HuH-7 (cell line): ENCODE results near the gene CACNA1D.
"Not testable (repeated sequence)": the region's sequence is repeated elsewhere in the genome, so short reads cannot be mapped to it uniquely, and the experiment has no call there.

ENCODE experiments used
- DNase-seq: peaks from one replicate; pipeline ENCODE4 v3.0.0; 2011; ENCODE audit warnings: low spot score

Gene CACNA1D

DNA sequence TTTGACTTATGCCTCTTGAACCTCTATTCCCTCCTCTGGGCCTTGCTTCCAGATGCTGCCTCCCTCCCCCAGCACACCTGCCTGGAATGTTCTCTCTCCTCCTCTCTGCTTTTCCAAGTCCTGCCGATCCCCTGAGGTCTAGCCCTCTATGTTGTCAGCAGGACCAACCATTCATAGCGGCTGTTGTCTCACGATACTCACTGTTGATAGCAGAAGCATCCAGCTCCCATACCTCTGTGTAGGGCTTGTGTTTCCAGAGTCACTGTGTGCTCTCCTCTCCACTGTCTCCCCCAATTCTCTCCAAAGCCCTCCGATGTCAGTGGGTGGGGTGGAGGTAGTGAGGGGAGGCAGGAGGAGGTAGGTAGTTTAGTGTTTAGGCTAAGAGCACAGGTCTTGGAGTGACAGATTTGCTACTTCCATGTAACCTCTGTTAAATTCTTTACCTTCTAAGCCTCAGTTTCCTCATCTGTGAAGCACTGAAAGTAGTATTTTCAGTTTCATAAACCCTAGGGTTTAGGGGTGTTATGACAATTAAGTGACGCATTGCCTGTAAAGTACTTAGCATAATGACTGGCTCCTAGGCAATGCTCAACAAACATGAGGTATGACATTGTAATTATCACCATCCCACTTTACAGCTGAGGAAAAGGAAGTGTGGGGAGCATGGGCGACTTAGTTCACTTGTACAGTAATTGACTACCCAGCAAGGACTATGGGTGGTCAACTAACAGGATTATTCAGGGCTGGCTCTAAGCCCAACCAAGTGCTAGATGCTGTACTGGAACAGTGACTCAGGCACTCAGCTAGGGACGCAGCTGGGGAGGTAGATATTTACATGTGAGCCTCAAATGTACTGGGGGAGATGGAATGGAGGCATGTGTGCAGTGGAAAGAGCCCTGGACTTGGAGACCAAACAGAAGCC lies 122.8 kb downstream of the CACNA1D start:
- no peak for DNase-seq

- DNase-seq: no peak
Observed at GRCh38 chr3:53617893-53618523, 123.6 kb downstream of the CACNA1D start.

GRCh38 chr3:53618524-53618906 lies 124.1 kb downstream of the CACNA1D start:
- no peak for DNase-seq

GRCh38 chr3:53618936-53619335 lies 124.5 kb downstream of the CACNA1D start:
- DNase-seq: no peak

GRCh38 chr3:53624061-53624857 lies 129.8 kb downstream of the CACNA1D start:
- DNase-seq: no peak

DNA sequence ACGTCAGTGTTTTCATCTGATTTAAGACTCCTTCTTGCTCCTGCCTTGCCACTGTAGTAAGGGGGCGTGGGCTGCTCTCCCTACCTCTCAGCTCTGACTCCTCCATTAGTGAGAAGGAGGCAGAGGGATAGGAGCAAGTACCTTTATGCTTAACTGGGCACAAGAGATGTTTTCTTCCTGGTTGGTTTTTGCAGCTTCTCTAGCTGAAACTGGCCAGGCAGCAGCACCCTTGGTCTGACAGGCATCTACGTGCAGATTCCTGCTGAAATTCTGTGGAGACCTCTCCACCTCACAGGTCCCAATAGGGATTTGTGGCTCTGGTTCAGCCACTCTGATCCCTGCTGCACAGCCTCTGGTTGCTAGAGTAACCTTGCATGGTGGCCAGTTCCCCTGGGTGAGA lies 132.5 kb downstream of the CACNA1D start:
- no peak for DNase-seq

DNA sequence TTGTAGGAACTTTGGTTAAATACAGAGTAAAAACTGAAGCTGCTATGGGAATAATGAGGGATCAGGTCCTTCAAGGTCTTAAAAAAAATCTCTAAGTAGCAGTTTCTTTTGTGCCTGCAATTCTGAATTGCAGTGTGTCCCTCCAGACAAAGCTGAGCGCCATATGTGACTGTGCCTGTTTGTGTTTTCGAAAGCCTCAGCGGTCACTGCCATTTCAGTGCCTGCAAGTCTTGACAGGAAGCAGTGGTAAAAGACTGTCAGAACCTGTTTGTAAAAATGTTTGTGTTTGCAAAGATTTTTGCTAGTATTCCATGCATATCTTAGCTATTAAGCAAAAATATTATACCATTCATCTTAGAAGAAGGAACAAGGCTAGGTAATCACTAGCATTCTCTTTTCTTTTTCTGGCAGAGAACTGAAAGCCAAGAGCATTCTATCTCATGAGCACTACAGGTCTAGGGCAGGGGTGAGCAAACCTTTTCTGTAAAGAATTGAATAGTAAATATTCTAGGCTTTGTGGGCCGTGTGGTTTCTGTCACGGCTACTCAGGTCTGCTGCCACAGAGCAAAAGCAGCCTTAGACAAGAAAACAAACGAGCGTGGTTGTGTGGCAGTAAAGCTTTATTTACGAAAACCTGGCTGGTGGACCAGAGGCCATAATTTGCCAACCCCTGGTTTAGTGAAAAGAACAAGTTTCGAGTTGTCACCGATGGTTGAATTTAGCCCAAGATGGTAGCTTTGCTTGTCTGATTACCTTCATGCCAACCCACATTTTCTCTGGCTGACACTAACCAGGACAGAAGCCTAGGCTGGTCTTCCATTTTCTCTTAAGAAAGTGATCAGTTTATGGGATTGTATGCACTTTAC lies 134.4 kb downstream of the CACNA1D start:
- no peak for DNase-seq

DNA sequence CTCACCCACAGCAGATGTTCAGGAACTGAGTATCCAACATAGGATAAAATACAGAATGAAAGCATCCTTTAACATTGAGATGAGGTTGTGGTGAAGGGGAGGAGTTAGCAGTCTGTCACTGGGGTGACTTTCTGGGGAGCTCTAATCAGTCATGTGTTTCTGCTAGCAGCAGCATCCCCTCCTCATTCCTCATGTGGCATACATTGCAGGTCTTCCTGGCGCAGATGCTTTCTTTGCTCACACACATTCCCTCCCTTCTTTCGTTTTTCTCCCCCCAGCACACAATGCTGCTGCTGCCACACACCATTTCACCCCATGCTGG lies 135.0 kb downstream of the CACNA1D start:
- no peak for DNase-seq

GRCh38 chr3:53630547-53630946 lies 136.1 kb downstream of the CACNA1D start:
- DNase-seq: no peak

DNA sequence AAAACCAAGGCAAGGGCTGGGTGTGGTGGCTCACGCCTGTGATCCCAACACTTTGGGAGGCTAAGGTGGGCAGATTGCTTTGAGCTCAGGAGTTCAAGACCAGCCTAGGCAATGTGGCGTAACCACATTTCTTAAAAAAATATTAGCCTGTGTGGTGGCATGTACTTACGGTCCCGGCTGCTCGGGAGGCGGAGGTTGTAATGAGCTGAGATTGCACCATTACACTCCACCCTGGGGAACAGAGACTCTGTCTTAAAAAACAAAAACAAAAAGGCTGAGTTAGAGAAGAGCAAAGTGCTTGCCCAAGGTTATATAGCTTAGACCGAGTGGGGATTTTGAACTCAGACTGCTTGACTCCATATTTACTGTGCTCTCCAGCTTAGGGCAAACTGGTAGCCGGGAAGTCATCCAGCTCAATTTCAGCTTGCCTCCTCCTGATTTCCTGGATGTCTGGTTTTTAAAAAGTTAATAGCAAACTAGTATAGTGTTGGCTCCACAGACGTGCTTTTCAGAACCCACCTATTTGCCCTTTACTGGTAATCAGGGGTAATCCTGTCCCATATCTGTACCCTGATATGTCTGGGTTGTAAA lies 138.9 kb downstream of the CACNA1D start:
- DNase-seq: peak; percentile 10

GRCh38 chr3:53635041-53635440 lies 140.6 kb downstream of the CACNA1D start:
- DNase-seq: no peak

- not testable (repeated sequence) for DNase-seq
Observed at GRCh38 chr3:53638806-53639205, 144.4 kb downstream of the CACNA1D start.

- DNase-seq: no peak
Observed at GRCh38 chr3:53641397-53641796, 147.0 kb downstream of the CACNA1D start.

DNA sequence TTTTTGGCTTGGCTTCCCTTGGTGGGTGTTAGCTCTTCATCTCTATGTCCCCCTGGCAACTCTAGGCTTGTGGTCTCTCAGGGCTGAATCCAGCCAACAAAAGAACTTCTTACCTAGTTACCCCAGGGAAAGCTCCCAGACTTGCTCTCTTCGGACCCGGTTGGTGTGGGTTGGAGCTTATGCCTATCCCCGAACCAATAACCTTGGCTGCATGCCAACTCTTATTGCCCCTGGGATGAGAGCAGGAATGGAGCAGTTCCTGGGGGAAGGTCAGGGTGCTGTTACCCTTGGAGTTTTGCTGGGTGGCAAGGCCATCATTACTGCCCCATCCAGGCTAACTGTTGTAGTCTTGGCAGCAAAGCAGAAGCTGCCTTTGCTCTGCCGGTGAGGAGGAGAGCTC lies 147.8 kb downstream of the CACNA1D start:
- no peak for DNase-seq

GRCh38 chr3:53643757-53644156 lies 149.3 kb downstream of the CACNA1D start:
- no peak for DNase-seq

DNA sequence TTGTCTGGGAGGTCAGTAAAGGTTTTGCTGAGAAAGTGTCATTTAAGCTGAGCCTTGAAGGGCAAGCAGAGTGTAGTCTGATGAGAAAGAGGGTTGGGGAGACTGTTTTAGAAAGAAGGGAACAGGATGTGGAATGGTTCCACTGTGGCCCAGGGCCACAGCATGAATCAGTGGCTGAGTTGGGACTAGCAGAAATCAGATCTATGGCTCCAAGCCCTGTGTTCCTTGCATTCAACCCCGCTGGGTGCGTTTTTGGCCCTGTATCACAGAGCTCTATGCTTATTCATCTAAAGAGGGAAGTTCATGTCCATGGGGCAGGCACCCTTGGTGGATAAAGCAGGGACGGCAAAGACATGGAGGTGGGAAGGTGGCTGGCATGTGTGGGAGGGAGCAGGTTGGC lies 151.3 kb downstream of the CACNA1D start:
- DNase-seq: no peak

- no peak for DNase-seq
Observed at GRCh38 chr3:53646723-53647122, 152.3 kb downstream of the CACNA1D start.

GRCh38 chr3:53649816-53650215 lies 155.4 kb downstream of the CACNA1D start:
- DNase-seq: no peak

DNA sequence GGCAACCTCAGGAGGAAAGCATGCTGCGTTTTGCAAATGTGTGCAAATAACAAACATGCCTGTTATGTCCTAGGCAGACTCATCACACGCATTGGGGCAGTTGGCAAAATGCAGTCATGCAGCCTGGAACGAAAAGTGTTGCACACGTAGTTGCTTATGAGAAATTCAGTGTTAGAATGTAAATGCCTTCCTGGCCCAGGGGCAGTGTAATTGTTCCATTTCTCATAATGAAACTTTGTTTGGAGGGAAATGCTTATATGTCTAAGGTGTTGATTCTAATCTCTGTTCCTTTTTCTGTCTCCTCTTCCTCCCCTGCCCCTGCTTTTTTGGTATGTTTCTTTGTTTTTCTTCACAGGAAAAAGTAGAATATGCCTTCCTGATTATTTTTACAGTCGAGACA lies 156.0 kb downstream of the CACNA1D start:
- DNase-seq: no peak

DNA sequence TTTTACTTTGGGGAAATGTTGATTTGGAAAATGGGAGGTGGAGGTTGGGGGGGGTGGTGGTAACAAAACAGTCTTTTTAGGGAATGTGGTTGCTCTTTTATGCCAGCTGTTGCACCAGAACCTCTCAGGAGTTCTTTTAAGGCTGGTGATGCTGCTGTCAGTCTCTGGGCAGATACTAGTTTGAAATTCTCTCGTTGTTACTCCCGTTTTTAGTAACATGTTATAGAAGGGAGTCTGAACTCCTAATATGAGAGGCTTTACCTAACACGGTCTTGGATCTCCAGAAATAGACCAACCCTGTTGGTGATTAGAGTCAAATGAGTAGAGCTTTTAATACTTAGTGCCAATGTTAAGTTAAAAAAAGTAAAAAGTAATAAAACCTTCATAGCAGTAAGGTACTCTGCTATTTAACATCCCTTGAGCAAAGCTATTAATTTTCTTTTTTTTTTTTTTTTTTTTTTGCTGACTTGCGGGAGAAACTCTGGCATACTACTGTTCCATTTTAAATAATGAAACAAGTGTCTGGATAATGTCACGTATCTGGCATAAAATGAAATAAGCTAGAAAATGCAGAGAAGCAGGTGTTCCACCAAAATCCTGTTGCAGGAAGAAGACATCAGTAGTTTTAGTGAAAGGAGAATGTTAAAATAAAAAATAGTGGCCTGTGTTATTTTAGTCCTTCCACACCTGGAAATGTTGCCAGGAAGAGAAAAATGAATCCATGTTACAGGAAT lies 156.7 kb downstream of the CACNA1D start:
- no peak for DNase-seq

- DNase-seq: no peak
Observed at GRCh38 chr3:53651927-53652326, 157.5 kb downstream of the CACNA1D start.
